DMS 273 treated with DMSO at 0.1 percent for 48 hours (cell line): ENCODE results near the gene ABCB11.
"Not testable (repeated sequence)": the region's sequence is repeated elsewhere in the genome, so short reads cannot be mapped to it uniquely, and the experiment has no call there.

Experiments used
- DNase-seq: peaks from one replicate; lab custom pipeline; 2025; lab: John Stamatoyannopoulos, UW

Gene ABCB11

DNA sequence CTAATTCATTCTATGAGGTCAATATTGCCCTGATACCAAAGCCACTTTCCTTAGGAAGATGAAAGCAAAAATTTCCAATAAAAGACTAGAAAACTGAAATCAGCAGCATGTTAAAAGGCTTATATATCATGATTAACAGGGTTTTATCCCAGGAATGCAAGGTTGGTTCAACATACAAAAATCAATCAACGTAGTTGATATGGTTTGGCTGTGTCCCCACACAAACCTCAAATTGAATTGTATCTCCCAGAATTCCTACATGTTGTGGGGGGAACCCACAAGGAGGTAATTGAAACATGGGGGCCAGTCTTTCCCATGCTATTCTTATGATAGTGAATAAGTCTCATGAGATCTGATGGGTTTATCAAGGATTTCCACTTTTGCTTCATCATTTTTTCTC lies 11.7 kb upstream of the ABCB11 start:
- no peak for DNase-seq

DNA sequence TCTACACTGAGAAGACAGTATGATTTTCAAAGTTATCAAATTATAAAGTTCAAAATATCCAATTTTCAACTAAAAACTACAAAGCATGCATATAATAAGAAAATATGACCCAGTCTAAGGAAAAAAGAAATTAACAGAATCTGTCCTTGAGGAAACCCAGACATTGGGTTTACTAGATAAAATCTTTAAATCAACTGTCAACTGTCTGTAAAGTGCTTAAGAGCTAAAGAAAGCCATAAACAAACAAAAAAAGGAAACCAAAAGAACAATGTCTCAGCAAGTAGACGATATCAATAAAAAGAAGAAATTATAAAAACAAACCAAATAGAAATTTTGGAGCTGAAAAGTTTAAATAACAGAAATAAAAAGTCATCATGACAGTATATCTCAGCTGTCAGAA lies 10.5 kb upstream of the ABCB11 start:
- no peak for DNase-seq

DNA sequence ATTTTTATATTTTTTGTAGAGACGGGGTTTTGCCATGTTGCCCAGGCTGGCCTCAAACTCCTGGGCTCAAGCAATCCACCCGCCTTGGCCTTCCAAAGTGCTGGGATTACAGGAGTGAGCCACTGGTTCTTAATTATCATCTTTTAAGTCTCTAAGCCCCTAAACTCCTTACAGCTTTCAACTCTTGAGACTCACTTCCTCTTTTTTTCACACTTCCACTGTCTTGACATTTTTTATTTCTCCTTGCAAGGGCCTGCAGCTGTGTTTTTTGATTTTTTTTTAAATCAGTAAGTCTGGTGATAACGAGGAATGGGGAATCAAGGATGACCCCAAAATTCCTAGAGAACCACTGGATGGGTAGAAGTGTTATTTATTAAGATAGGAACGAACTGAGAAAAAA lies 8.6 kb upstream of the ABCB11 start:
- no peak for DNase-seq

DNA sequence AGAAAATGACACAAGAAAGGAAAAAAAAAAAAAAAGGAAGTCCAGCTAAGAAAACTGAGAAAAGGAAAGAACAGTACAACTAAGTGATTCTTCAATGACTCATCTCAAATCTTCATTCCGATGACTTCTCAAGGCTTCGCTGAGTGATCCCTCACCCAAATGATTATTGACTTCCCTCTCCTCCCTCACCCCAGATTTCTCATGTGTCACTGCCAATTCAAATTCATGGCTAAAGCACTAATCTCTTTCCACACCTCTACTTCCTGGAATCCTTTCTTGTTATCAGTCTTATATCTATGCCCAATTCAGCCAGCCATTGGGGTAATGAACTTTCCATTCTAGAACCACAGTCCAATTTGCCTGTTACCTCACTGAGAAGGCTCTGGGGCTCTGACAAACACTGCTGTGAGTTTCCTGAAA lies 7.2 kb upstream of the ABCB11 start:
- no peak for DNase-seq

DNA sequence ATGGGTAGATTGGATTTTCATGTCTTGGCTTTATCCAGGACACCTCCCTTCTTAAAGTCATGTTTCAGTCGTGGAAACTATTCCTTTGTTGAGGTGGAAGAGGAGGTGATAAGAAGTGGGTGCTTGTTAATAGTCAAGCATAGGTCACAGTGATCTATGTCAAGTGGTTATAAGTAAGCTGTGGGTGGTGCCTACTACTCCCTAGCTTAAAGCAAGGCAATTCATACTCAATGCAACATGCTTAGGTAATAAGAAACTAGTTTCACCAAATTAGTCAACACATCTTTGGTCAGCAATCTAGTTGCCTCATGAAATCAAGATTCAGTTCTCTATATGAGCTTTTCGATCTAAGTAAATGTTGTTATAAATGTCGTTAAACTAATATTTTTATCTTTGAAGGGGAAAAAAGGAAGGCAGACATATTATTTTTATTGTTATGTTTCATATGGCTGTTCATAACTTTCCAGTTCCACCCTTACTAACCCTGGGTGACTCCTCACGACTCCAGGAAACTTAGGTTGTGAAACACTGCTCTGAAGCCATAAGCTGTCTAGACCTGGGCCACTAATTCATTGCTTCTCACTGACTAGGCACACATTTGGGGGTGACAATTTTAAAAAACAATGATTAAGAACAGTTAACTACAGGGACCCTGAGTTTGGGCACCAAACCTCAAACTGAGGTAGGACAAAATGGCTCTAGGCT lies 5.8 kb upstream of the ABCB11 start:
- DNase-seq: no peak

DNA sequence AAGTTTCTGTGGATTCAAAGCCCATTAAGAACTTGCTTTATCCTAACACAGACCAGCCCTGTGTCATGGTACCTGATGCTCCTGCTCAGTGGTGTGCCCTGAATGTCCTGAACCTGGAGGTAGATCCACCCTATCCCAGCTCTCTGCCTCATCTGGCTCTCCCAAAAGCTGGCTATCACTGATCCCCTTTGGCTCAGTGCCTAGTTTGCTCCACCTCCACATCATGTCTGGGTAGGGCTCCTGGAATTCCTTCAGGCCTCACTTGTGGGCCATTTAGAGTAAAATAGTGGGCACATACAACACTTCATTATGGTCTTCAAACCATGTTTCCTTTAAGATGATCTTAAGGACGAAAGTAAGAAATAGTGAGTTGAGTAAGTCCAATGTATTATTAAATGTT lies 4.8 kb upstream of the ABCB11 start:
- no peak for DNase-seq

DNA sequence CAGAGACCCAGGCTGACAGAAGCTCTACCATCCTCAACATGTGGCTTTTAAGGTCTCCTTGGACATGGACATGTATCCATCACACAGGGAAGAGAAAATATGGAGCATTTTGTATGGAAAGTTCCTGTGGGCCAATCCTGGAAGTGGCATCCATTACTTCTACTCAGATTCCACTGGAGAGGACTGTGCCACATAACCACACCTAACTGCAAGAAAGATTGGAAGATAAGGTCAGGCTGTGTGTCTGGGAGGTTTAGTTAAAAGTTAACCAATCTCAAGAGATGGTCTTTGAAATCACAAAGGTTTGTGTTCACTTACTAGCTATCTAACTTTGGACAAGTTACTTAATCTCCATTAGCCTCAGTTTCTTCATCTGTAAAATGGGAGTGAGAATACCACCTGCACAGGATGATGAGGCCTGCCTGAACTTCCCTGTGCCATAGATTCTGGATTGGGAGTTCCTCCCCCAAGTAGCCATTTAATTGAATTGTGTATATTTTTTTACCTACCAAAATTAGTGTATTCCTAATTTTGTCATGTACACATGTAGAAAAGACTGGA lies 3.9 kb upstream of the ABCB11 start:
- no peak for DNase-seq

DNA sequence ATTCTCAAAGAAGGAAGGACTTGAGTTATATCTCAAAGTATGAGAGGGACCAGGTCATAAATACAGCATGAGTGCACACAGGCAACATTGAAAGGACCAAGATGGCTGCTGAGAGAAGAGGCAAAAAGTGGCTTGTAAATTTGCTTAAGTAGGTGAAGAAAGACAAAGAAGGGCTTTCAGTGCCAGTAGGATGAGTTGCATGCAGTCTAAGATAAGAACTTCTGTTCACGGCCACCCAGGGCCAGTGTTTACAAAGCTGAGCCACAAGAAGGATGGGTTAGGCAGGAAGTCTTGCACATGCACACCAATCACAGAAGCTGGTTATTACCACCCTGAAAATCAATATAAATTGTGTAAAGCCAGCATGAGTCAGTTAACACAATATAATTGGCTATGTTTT lies 3.1 kb upstream of the ABCB11 start:
- DNase-seq: no peak

DNA sequence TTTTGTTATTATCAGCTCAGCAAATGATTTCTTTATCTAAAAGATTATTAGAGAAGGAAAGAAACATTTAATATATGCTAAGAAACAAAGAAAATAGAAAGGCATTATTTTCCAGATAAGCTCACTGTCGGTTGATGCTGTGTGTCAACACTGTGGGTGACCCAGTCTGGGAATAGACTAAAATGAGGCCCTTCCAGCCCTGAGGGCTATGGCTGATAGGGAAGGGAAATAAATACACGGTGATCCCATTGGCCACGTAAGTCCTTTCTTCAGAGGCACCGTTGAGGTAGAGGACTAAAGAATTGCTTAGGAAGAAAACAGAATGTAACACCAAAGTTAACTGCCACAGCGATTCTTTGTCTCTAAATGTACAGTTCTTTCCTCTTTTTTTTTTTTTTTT lies 1.8 kb downstream of the ABCB11 start:
- DNase-seq: no peak

DNA sequence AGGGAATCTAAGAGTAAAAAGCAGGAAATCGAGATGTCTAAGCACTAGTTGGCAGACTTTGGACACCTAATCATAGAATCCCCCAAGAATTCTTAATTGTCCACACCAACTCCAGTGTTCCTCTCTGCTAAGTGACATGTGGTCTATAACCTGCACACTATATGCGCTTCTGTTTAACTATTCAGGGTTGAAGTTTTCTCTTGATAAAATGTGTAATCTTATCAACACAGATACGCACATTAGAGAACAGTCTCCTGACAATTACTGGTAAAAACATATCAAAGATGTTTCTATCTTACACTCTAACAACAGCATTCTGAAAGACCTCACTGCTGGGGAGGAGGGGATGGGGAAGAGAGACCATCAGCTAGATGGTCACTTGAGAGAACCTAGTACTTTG lies 3.9 kb downstream of the ABCB11 start:
- DNase-seq: no peak

DNA sequence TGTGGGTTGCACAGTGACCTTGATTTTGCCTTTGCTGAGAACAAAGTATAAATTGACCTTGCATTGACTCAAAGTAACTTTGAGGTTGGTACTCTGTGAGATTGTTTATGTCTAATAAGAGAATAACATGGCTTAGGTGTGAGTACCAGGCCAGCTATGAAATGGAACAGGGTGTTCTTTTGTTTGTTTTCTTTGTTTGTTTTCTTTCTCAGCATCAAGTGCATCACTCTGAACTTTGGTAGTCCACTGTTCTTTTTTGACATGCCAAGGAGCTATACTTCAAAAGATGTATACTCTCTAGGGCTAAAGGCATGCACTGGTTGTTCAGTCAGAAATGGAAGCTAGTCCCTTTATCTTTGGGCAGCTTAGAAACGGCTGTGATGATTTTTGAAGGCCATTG lies 5.1 kb downstream of the ABCB11 start:
- DNase-seq: no peak

DNA sequence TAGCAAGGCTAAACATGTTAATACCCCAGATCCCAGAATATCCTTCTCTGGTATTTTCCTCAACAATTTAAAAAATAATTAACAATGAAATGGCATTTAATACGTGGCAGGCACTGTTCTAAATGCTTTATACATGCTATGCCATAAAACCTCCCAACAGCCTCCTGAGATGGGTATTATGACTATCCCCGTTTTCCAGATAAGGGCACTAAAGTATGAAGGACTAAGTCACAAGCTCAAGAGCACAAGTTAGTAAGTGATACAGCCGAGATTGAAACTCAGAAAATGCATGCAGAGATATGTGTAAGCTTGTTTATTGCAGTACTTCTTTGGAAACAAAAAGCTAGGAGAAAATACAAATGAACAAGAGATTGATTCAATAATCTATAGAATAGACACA lies 8.0 kb downstream of the ABCB11 start:
- DNase-seq: no peak

DNA sequence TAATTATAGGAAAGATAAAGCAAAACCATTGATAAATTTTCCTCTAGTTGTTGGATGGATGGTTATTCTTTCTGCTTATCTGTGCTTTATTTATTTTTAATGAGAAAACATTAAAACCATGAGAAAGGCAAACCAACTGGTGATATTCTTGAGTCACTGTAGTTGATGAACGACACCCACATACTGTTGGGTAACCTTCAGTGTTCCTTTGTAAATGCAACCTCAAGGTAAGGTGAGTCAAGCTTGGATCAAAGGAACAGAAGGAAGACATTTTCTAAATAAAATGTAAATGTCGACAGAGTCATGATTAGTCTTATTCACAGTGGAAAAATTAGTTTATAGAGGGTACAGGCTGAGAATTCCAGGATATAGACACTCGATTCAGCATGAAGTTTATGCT lies 12.7 kb downstream of the ABCB11 start:
- no peak for DNase-seq

DNA sequence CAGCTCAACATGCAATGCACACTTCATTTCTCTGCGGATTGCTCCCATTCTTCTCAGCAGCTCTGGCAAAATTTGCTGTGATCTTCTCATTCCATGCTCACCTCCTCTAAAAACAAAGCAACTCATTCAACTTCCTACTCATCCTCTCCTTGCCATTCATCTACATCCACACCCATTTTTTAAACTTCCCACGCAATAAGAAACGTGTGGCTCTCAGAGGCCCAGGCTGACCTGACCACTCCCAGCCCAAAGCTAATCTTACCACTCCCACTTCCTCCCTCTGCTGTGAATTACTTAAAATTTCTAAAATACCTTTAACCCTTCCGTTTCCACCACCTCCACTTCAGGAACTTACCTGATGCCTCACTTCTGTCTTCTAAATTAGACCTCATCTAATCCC lies 15.2 kb downstream of the ABCB11 start:
- DNase-seq: no peak

DNA sequence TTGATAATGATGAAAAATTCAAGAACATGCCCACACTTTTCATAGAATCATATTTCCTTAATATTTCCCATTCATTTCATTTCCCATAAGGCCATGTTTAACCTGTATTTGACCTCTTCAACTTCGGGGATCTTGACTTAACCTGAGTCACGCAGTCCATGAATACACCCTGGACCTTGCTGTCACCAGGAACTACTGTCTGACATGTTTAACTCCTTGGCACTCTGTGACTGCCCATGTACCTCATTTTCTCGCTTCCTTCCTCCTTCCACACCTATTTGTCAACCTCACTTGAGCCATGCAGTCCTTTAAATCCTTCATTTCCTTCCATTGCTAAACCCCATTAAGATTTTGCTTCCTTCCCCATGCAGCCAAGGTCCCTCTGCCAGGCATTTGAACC lies 16.3 kb downstream of the ABCB11 start:
- DNase-seq: no peak

DNA sequence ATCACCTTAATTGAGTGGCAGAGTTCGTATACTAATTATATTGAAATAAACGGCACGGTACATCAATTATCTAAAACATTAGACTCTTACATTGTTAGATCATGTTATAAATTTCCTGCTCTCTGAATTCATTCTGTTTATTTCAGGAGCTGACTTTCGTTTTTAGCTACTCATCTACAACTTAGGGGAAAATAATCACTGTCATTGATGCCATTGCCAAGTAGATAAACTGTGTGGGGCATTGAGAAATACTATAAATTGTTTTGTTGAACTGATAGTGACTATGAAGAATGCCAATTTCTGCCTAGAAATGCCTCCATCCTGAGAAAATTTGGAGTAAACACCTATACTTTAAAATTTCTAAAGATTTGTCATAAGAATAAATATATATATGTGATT lies 17.5 kb downstream of the ABCB11 start:
- DNase-seq: no peak

DNA sequence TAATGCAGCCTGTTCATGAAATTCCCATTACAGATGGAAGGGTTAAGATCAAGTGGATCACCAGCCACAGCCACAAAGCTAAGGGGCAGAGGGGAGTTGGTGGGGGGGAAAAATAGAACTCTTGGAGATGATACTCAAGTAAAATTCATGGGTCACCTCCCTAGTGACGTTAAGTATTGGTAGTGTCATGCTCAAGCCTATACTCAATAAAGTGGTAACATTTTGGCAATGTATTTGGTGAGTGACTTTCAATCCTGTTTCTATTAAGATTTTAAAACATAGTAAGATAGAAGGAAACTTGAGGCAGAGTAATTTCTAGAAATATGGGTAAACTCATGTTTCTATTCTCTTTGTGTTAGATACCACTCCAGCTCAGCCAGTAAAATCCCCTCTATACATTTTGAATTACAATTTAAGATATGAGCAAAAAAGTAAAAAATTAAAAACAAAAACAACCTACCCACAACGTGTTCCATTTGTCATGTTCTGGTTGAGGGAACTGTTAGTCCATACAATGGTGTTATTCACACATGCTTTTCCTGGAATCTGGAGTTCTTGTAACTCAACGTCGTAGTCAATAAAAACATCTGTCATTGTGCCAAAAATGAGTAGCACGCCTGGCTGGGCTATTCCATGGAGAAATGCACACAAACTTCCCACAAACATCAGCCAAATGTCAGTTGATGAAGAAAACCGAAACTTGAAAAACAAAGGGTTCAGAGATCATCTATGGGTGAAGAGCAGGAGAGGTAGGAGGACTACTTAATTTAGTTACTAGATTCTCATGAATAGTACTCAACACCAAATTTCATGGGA lies 18.1 kb downstream of the ABCB11 start:
- DNase-seq: no peak

DNA sequence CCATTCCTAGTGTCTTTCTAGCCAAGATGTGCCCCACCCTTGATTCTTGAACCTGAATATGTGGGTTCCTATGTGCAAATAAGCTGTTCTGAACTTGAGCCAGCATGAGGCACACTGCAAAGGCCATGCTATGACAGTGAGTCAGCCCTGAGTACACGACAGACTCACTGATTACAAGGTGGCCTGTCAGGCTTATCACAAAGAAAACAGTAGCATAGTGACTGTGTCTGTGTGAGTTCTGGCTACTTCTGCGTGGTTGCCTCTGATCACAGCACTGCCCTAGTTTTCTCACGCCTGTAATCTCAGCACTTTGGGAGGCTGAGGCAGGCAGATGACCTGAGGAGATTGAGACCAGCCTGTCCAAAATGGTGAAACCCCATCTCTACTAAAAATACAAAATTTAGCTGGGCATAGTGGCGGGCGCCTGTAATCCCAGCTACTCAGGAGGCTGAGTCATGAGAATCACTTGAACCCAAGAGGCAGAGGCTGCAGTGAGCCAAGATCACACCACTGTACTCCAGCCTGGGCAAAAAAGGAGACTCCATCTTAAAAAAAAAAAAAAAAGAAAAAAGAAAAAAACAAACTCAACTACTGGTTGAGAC lies 18.8 kb downstream of the ABCB11 start:
- not testable (repeated sequence) for DNase-seq

DNA sequence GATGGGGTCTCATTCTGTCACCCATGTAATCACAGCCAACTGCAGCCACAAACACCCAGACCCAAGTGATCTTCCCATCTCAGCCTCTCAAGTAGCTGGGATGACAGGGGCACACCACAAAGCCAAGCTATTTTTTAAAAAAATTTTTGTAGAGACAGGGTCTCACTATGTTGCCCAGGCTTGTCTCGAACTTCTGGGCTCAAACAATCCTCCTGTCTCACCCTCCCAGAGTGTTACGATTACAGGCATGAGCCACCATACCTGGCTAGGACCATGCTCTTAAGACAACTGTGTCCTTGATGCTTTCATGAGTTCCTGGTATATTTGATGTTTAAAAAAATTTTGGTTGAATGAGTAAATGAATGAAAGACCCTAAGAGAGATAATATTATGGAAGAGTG lies 19.4 kb downstream of the ABCB11 start:
- DNase-seq: no peak

DNA sequence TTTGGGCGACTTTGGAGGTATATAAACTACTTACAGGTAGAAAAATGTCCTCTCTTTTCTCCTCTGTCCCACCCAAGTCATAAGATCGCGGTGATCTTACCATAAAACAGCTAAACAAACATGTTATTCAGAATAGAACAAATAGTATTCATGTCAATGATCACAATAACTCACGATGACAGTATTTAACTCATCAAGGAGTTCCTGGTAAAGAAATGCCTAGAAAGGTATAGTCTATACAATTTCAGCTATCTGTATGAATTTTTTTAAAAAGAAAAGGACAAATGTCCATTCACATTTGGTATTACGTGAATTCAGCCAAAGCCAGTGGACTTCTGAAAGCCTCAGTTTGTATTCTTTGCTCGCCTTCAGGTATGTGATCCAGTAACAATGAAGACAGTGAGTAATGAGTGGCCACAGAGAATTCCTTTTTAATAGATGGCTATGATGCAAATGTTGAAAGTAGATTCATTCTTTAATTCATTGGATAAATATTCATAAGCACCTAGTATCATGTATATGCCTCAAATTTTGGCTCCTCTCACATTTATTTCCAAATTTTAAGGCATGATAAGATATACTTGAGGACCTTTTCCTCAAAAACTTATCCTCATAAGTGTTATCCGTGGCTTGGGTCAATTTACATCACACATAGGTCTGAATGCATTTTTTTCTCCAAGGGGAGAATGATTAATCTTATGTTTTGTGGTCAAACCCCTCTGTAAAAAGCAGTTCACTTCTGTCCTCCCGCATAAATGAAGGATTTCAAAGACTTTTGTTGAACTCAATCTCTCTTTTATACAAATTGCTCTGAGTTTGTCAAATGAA lies 20.3 kb downstream of the ABCB11 start:
- DNase-seq: no peak

DNA sequence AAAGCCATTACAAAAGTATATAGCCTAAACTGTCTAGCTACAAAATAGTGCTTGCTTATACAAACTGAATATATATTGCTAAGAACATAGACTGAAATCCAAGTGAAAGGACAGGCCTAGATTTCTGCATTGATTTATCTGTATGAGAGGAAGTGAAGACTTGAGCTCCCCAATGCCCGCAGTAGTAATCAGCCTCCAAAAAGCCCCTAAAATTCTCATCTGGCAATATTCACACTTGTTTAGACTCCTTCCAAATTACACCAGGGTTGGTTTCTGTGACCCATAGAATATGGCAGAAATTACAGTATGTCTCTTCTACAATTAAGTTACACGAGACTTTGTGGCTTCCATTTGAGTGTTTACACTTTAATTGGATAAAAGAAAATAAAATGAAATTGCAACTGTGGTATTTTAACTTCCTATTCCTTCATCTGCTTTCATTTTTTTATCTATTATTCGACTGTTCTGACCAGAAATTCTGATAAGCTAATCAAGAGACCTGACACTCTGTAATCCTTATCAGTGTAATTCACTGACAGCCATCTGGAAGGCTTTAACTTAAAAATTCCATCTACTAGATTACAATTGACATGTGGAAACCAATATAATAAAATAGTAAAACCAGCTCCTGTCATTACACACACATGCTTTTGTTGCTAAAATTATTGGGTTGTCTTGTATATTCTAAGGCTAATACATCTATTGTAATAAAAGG lies 21.1 kb downstream of the ABCB11 start:
- no peak for DNase-seq
